Measurements from ENCODE around the gene CDH26.
"Not testable (repeated sequence)": the region's sequence is repeated elsewhere in the genome, so short reads cannot be mapped to it uniquely, and the experiment has no call there.

CDH26 gene

GRCh38 chr20:59942245-59942644 lies 16.0 kb upstream of the CDH26 start:
- DNase-seq, result no peak

DNA sequence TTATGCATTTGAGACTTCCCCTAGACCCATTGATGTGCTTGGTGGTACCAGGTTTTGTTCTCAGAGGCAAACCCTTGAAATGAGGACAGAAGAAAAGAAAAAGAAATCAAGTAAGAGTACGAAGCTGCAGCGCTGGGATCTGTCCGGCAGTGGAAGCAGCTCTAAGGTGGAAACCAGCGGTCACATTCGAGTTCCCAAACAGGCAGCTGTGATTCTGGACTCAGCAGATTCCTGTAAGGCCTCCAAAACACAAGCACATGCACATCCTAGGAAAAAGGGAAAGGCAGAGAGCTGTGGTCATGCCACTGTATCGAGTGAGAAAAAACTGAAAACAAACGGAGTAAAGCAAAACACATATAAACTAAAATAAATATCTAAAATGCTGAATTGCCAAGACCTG lies 13.5 kb upstream of the CDH26 start:
- no peak for DNase-seq

DNA sequence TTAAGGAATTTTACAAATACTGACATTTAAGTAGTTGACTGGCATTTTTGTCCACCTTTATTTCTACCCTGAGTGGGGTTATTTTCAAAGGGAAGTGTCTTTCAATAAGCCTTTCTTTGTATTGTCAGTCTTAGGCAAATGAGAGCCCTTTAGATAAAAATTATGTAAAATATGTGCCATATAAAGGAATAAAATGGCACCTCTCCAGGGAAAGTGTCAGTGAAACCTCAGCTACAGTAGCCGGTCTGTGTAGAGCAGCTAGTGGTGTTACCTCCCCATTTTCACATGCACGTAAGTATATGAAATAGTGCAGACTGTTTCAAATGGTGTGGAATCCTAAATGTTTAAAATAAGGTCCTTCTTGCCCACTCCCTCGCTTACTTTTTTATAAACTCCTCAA lies 13.0 kb upstream of the CDH26 start:
- no peak for DNase-seq

- DNase-seq, result no peak
Observed at GRCh38 chr20:59945731-59946130, 12.5 kb upstream of the CDH26 start.

DNA sequence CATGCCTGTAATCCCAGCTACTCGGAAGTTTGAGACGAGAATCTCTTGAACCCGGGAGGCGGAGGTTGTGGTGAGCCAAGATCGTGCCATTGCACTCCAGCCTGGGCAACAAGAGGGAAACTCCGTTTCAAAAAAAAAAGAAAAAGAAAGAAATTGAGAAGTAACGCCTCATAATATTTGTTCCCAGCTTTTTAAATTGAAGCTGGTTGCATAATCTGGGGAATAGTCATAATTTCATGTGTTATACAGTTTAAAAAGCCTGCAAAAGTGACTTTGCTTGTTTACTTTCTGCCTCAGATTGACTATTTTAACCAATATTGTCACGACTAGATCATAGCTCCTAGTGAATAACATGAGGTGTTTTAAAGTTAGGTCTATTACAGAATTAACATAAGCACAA lies 10.8 kb upstream of the CDH26 start:
- no peak for DNase-seq

DNA sequence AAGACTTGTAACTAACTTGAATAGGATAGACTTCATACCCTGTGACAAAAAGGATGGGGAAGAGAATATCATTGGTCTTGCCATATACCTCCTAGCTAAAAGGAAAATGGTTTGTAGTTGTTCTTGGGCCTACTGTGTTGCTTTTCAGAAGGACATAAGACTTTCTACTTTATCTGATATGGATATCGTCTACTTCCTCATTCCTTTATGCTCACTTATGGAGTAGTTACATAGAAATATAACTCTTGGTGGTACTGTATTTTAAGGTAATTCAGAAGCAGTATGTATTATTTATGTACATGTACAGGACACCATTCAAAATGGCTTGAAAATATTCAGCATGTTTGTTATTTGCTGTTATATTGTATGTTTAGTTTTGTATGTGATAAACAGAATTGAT lies 10.0 kb upstream of the CDH26 start:
- no peak for DNase-seq

- DNase-seq, result peak; percentile 20
Observed at GRCh38 chr20:59948828-59949720, 9.1 kb upstream of the CDH26 start.

DNA sequence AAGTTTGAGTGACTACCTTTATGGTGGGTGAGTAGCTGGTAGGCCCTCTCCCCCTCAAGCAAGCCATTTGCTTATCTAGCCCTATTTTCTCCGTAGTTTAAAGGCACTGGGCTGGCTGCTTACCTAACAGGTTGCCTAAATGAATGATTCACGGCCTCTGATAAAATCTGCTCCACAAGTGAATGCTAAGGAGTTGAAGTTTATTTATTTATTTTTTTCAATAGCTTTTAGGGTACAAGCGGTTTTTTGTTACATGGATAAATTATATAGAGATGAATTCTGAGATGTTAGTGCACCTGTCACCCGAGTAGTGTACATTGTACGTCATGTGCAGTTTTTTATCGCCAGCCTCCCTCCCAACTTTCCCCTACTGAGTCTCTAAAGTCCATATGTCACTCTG lies 8.3 kb upstream of the CDH26 start:
- no peak for DNase-seq

- no peak for DNase-seq
Observed at GRCh38 chr20:59954718-59955117, 3.5 kb upstream of the CDH26 start.

GRCh38 chr20:59955131-59955796 lies 3.0 kb upstream of the CDH26 start:
- DNase-seq, result no peak

GRCh38 chr20:59957568-59957967 lies 655 bp upstream of the CDH26 start:
- DNase-seq, result not testable (repeated sequence)

GRCh38 chr20:59958626-59959025 lies 403 bp downstream of the CDH26 start:
- no peak for DNase-seq

- DNase-seq, result no peak
Observed at GRCh38 chr20:59961423-59961822, 3.2 kb downstream of the CDH26 start.

DNA sequence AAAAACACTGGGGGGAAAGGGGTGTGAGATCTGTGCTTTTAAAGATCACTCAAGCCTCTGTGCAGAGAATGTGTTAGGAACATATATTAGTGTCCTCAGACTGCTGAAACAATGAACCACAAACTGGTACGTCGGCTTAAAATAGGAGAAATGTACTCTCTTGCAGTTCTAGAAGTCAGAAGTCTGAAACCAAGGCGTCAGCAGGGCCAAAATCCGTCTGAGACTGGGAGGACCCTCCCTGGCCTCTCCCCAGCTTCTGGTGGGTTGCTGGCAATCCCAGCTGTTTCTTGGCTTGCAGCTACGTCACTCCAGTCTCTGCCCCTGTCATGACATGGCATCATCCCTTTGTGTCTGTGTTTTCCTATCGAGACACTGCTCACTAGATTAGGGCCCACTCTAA lies 3.9 kb downstream of the CDH26 start:
- no peak for DNase-seq

- no peak for DNase-seq
Observed at GRCh38 chr20:59966428-59966827, 8.2 kb downstream of the CDH26 start.

GRCh38 chr20:59971428-59971827 lies 13.2 kb downstream of the CDH26 start:
- no peak for DNase-seq

- no peak for DNase-seq
Observed at GRCh38 chr20:59972037-59972801, 14.0 kb downstream of the CDH26 start.

- no peak for DNase-seq
Observed at GRCh38 chr20:59976156-59976782, 18.0 kb downstream of the CDH26 start.

DNA sequence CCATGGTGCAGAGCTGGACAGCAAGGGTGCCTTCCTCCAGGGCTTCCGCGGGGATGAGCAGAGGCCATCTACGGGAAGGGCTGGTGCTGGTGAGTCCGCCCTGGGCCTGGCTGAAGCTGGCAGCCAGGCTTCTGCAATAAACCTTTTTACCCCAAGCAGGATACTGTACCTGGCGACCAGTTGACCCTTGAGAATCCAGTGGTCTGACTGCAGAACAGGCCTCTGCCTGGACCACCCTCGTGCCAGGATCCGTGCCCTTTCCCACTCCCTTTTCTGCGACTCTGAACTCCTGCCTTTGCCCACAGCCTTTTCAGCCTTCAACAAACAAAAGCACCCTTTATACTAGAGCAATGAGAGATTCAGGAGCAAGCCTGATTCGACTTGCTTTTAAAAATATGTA lies 18.9 kb downstream of the CDH26 start:
- DNase-seq, result no peak

DNA sequence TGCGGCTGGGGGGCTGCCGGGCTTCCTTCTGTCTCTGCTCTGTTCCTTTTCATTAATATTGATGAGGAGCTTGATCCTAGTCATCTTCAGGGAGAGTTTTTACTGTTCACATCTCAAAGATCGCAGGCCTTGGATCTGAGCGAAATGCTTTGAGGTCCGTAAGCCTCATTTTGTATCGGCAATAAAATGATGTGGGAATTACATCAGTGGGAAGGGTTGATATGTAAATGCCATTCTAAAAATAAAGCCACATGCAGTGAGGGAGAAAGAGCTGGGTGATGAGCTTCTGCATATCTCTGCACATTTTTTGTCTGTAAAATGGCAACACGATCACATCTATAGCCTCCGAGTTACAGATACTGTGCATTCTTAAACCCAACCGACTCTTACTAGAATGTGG lies 24.9 kb downstream of the CDH26 start:
- DNase-seq, result no peak

GRCh38 chr20:59984541-59984940 lies 26.3 kb downstream of the CDH26 start:
- DNase-seq, result no peak

- no peak for DNase-seq
Observed at GRCh38 chr20:59985164-59985563, 26.9 kb downstream of the CDH26 start.

DNA sequence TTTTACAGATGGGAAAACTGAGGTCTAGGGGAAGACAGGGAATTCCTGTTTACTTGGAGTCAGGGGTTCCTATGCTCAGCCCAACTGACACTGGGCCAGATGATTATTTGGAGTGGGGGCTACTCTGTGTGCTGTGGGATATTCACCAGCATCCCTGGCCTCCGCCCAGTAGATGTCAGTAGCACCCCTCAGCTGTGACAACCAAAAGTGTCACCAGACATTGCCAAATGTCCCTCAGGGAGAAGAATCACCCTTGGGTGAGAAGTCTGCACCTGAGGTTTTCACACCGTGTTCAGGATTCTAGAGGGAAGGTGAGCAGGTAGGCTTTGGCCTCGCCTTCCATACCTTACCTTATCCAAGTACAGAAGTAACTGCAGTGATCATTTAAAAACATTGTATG lies 27.6 kb downstream of the CDH26 start:
- no peak for DNase-seq

Measured in NCI-H748 treated with DMSO at 0.1 percent for 48 hours (cell line).